GM13977 (cell line): Measurements from ENCODE around the gene SAMD8.
"Not testable (repeated sequence)": the region's sequence is repeated elsewhere in the genome, so short reads cannot be mapped to it uniquely, and the experiment has no call there.

Experiments
- DNase-seq: peaks from one replicate; pipeline ENCODE4 v3.0.0; 2012; ENCODE audit warnings: low spot score
- CTCF ChIP-seq: IDR thresholded peaks from 2 replicates; pipeline ENCODE4 v1.5.1; 2012; ENCODE audit warnings: mild to moderate bottlenecking, control low read depth; ENCODE audit not compliant: insufficient read depth; ENCODE audit errors: extremely low read depth, missing control alignments
- in situ Hi-C: fragments of 300-500 bp; cut with MboI; formaldehyde crosslinking; loops from one replicate; pipeline ENCODE4 v1.12.0; 2022; ENCODE audit warnings: low sequenced_read_pairs, low pct_unique_long_range_greater_than_20kb, mixed read lengths, inconsistent platforms; ENCODE audit not compliant: unreplicated experiment

Gene SAMD8

GRCh38 chr10:75117995-75118394 lies 6.5 kb downstream of the SAMD8 start:
- in situ Hi-C loops = no loop called here
- no peak for TF ChIP-seq CTCF
- no peak for DNase-seq

- in situ Hi-C loops, DNase-seq: not testable (repeated sequence)
Observed at GRCh38 chr10:75119444-75120066, 8.1 kb downstream of the SAMD8 start.

GRCh38 chr10:75121322-75121721 lies 9.9 kb downstream of the SAMD8 start:
- DNase-seq = no peak
- no peak for TF ChIP-seq CTCF
- in situ Hi-C loops = no loop called here

GRCh38 chr10:75122505-75122904 lies 11.0 kb downstream of the SAMD8 start:
- in situ Hi-C loops = no loop called here
- DNase-seq = no peak
- TF ChIP-seq CTCF = no peak

- no peak for TF ChIP-seq CTCF
- DNase-seq = no peak
- in situ Hi-C loops = no loop called here
Observed at GRCh38 chr10:75123088-75123682, 11.7 kb downstream of the SAMD8 start.

GRCh38 chr10:75126277-75126676 lies 14.8 kb downstream of the SAMD8 start:
- TF ChIP-seq CTCF = no peak
- no peak for DNase-seq
- in situ Hi-C loops = no loop called here

- TF ChIP-seq CTCF = no peak
- in situ Hi-C loops = no loop called here
- no peak for DNase-seq
Observed at GRCh38 chr10:75127471-75127870, 16.0 kb downstream of the SAMD8 start.

GRCh38 chr10:75128985-75129384 lies 17.5 kb downstream of the SAMD8 start:
- DNase-seq, in situ Hi-C loops: not testable (repeated sequence)
